GM18873 (cell line): Measurements from ENCODE around the gene CFAP52.
"Not testable (repeated sequence)": the region's sequence is repeated elsewhere in the genome, so short reads cannot be mapped to it uniquely, and the experiment has no call there.

Experiments used
- ATAC-seq: cut with Tn5 transposase; IDR thresholded peaks from one replicate; pipeline ENCODE4 v1.9.1; 2021; ENCODE audit warnings: mild to moderate bottlenecking, moderate library complexity, moderate number of reproducible peaks; ENCODE audit not compliant: unreplicated experiment, low FRiP score

The CFAP52 gene, protein sequence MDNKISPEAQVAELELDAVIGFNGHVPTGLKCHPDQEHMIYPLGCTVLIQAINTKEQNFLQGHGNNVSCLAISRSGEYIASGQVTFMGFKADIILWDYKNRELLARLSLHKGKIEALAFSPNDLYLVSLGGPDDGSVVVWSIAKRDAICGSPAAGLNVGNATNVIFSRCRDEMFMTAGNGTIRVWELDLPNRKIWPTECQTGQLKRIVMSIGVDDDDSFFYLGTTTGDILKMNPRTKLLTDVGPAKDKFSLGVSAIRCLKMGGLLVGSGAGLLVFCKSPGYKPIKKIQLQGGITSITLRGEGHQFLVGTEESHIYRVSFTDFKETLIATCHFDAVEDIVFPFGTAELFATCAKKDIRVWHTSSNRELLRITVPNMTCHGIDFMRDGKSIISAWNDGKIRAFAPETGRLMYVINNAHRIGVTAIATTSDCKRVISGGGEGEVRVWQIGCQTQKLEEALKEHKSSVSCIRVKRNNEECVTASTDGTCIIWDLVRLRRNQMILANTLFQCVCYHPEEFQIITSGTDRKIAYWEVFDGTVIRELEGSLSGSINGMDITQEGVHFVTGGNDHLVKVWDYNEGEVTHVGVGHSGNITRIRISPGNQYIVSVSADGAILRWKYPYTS

DNA sequence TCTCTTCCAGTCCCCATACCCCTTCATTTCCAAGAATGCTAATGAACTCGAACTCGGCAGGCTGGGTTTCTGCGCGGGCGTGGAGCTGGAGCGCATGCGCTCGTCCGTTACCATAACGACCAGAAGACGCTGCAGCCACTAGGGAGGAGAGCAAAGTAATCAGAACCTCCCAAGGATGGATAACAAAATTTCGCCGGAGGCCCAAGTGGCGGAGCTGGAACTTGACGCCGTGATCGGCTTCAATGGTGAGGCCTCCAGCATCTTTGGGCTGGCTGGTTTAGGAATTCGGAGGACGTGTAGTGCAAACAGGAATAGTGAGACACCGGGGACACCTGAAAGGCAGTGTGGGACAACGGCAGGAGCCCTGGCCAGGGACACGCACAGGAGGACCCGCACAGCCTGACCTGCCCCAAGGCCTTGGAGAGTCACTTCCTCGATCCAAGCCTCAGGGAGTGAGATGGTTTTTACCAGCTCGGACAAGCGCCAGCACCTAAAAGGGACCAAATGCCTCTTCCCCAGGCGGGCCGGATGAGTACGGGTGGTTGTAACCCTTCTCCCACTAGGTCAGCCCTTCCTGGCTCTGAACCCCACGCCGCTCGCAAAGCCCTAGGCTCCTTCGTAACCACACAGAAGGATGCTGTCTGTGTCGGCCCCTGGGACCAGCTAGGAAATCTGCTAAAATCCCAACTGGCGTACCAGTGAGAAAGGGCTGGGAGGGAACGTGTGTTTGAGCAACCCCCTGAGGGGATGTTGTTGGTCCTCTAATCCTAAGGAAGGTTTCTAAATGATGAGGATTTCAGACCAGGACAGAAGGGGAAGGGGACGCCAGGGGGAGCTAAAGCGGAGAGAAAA is at the start of gene CFAP52:
Gene CFAP52 (plus strand): TSS at position 122 of the 852 bp plus-strand sequence. CDS start 54 bp downstream, at position 176.
- no peak for ATAC-seq

DNA sequence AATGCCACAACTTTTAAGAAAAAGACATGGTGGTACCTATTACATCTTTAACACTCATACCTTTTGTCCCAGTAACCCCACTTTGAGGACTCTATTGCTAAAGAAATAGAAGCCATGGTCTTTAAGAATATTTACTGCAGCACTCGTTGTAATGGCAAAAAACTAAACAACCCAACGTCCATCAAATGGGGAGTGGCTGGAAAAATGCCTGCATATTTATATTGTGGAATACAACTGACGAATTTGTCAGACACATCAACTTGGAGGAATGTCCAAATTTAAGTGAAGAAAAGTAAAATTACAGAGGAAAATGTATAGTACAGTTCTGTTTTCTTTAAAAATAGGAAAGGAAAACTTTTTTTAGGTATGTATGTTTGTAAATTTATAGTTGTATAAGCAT is 48.7 kb upstream of the CFAP52 start:
- ATAC-seq = no peak

DNA sequence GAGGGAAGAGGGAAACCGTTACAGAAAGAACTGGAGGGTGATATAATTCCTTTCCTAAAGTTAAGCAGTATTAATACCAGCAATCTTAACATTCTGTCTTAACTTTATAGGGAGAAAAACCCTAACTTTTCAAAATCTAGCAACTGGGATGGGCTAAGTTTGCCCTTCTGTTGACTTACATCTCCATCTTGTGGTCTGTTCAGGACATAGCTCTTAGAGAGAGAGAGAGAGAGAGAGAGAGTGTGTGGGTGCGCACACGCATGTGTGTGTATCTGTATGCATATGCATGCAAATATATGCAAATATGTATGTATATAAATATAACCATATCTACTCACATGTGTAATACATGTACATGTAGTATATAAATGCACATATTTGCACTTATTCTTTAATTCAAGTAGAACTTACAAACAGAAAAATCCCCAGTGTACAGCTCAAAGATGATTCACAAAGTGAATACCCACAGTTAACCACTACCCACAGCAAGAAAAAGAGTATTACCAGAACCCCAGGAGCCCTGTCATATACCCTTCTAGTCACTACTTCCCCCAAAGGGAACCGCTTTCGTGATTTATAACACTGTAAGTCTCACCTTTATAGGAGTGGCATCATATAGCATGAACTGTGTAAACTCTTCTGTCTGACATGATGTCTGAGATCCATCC is 47.3 kb upstream of the CFAP52 start:
- ATAC-seq = no peak

DNA sequence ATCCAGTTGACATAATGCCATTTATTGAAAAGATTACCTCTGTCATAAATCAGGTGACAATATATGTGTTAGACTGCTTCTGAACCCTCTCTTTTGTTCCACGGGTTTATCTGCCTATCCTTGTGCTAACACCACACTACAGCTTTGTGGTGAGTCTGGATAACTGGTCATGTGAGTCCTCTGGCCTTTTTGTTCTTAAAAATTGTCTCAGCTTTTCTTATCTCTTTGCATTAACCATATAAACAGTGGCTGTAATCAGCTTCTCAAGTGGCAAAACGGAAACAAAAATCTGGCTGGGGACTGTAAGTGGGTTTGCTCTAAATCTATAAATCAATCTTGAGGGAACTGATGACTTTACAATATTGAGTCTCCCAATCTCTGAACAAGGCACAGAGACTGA is 45.4 kb upstream of the CFAP52 start:
- no peak for ATAC-seq

DNA sequence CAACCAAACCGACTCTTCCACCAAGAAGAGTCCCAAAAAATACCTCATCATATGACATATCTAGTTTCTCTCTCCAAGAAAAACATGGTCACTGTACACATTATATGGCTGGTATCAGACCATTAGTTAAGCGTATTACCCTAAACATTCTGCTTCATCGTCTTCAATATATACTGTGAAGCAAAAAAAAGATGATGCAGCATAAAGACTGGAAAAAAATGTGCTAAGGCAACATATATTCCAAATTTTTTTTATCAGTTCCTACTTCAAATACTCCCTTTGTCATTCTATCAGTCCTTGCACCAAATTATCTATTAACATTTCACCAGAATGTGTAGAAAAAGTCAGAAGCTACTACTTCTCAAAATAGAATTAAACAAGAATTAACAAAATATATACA is 43.7 kb upstream of the CFAP52 start:
- no peak for ATAC-seq

DNA sequence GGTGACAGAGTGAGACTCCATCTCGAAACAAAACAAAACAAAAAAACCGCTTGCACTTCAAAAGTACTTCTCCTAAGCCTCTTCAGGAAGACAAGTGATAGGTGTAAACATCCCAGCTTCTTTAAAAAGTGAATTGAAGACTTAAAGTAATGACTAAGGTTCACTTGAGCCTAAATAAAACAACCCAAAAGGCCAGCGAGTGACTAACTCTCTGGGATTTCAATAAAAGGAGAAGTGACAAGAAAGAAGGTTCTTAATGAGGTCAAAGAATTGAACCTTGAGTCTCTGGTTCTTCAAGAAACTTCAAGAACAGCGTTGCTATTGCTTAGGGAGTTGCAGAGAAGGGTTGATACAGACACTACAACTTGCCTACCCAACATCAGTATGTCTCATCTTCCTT is 43.0 kb upstream of the CFAP52 start:
- no peak for ATAC-seq

DNA sequence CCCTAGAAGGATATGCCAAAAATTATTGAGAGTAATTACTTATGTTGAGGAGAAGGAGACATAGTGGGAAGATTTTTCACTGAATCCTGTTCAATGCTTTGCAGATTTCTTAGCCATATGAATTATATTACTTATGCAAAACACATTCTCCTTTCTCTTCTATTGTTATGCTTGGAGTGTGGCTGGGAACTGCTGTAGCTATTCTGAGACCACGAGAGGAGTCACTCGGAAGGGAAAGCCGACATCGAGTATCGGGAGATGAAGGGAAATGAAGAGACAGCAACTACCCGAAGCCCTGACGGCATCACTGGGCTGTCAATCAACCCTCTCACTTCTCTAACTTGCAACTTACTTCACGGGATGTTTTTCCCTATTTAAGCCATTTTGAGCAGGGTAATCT is 40.4 kb upstream of the CFAP52 start:
- no peak for ATAC-seq

DNA sequence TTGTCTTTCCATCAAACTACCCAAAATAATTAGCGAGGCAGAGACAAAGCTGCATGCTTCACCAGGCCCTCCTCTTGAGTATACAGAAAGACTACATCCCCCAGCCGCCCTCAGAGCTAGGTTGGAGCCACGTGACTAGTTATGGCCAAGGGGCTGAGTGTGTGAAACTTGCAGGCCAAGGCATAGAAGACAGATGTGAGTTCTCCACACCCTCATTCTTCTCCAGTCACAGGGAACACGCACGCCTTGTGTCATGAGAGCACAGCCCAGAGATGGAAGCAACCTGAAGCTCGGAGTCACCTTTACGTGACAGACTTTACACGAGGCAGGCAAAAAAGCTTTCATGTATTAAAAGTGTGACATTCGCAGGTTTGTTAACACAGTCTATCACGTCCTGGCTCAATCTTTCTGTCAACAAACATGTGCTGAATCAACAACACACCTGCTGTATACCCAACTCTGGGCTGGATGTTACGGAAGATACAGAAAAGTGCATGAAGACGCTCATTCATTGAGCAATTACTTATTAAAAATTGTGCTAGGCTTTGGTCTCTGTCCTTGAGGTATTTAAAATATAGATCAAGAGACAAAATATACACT is 39.2 kb upstream of the CFAP52 start:
- no peak for ATAC-seq

DNA sequence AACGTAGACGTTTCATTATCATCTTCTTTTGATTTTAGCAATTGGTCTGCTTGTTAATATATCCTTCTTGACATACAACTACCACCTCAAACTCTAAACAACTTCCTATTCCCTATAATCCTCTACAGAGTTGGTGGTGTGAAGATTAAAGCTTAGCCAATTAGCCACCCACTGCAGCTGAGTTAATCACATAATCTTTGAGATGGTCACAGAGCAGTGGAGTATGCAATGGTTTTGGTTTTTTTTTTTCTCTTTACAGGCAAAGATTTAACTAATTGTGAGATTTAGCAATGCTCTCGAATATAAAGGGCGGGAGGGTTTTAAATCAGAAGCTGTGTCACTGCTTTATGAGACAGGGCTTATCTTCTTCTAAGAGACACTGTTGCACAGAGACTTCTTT is 37.8 kb upstream of the CFAP52 start:
- no peak for ATAC-seq

DNA sequence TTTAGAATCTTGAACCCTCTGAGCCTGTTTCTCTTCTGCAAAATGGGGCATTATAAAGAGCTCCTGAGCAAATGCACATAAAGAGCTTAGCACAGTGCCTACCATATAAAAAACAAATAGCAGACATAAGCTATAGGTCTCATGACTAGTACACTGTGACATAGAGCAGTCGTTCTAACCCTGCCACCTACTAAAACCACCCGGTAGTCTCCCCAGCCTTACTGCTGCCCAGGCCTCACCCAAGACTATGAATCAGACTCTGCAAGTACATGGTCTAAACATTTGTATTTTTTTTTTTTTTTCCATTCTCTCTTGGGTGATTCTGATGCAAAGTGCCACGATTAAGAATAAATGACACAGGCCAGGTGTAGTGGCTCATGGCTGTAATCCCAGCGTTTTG is 34.7 kb upstream of the CFAP52 start:
- no peak for ATAC-seq

DNA sequence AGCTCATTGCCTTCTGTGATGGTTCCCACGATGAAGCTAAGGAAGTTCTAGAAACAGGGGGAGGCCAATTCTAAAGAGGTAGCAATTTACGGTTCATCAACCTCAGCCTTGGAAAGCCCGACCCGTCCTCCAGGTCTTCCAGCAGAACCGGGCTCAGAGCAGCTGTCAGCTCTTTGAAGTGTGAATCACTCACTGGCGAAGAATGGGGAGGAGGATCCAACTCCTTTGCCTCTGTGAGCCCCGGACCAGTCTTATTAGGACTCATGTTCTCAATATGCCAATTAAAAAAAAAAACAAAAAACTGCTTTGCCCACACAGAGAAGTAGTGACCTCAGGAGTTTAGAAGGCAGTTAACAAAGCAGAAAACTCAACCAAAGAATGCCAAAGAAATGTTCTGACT is 32.2 kb upstream of the CFAP52 start:
- ATAC-seq = no peak

DNA sequence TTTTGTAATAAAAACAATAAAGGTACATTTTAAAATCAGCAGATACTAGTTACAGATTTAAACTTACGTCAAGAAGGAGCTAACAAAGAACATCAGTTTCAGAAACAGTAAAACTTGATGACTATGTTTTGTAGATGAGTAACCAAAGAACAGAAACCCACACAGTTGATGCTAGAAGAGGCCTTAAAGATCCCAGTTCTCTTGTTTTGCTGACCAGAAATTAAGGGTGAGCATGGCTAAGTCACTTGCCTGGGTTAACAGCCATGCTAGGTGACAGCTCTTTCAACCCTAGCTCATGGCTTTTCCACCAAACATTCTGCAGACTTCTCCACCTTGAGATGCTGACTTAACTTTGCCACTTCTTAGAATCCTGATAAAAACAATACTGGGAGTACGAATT is 27.2 kb upstream of the CFAP52 start:
- ATAC-seq = no peak

DNA sequence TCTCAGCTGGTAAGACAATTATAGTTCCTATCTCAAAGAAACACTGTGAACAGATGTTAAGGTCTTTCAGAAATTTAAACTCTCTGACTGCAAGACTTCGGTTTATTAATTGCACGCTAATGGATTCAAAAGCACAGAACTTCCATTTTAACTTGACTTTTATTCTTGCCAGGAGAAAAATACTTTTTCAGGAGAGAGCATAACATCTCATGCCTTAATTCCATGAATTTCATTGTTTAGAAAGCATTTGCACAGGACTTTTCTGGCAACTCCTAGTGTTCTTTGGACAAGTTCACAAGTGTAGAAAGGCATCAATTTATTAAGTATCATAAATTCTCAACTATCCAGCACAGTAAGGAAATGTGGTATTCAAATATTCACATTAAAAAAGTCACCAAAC is 23.3 kb upstream of the CFAP52 start:
- no peak for ATAC-seq

DNA sequence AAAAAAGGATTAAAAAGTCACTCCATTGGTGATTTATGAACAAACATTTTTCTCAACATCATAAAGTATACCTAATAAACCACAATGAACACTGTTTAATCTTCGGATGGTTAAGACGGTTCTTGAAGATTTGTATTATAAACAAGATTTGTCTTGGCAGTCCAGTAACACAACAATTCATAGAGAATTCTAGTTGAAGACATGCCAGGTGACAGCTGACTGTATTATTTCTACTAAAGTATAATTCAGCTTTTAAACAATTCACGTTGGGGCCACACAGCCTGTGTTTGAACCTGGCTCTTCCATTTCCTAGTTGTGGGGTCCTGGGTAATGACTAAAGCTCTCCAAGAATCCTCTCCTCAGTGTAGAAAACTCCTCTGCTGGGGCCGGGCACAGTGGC is 22.8 kb upstream of the CFAP52 start:
- ATAC-seq = no peak

DNA sequence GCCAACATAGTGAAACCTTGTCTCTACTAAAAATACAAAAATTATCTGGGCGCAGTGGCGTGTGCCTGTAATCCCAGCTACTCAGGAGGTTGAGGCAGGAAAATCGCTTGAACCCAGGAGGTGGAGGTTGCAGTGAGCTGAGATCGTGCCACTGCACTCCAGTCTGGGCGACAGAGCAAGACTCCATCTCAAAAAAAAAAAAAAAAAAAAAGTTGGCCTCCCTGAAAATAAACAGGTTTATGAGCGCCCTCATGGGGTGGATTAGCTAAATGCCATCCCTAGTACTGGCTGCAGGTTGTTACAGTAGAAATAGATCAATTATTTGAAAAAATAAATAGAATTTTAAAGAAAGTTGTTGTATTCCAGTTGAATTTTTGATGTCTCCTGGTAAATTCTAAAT is 21.7 kb upstream of the CFAP52 start:
- ATAC-seq = not testable (repeated sequence)

DNA sequence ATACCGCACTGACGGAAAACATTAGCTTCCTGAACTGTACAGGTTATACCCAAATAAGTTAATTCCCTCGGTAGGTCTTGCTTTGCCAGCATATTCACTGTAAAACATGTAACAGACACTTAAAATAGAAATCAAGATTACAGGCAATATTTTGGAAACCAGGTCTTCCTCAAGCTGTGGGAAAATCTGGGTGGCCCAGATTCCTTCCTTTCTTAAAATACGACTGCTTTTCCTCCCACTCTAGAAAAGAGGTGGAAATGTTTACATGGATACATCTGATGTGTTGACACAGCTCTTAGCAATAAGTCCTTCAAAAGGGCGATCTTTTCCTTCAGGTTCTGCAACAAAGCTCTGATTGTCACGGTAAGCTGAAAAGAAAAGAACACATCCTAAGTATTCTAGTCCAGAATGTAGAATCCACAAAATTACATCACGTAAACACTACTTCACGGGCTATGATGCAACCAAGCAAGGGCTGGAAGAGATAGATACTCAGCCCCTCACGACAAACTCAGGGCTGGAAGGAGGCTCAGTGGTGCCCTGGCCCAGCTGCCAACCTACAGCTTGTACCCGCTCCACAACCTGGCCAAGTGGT is 19.2 kb upstream of the CFAP52 start:
- no peak for ATAC-seq

DNA sequence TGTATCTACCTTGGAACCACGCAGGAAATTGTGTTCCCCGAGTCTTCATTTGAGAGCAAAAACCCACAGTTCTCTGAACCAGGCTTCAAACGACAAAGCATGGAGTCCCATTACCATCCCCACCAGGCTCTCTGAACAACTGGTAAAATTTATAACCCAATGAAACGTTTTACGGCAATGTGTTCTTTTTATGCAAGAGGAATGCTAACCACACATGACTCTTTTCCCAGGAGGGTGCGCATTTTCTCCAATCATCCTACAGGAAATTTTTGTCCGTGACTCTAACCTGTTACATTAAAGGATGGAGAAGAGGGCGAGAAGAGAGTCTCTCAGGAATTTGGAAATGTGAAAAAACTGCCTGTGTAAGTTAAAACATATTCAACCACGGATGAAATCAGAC is 18.6 kb upstream of the CFAP52 start:
- ATAC-seq = no peak

DNA sequence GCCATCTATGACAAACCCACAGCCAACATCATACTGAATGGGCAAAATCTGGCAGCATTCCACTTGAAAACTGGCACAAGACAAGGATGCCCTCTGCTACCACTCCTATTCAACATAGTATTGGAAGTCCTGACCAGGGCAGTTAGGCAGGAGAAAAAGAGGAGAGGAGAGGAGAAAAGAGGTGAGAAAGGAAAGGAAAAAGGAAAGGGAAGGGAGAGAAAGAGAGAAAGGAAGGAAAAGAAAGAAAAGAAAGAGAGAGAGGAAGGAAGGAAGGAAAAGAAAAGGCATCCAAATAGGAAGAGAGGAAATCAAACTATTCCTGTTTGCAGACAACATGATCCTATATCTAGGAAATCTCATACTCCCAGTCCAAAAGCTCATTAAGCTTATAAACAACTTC is 12.3 kb upstream of the CFAP52 start:
- no peak for ATAC-seq

DNA sequence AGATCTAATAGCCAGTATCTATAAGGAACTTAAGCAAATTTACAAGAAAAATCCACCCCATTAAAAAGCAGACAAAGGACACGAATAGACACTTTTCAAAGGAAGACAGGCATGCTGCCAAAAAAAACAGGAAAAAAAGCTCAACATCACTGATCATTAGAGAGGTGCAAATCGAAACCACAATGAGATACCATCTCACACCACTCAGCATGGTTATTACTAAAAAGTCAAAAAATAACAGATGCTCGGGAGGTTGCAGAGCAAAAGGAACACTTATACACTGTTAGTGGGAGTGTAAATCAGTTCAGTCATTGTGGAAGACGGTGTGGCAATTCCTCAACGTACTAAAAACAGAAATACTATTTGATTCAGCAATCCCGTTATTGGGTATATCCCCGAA is 10.4 kb upstream of the CFAP52 start:
- no peak for ATAC-seq

DNA sequence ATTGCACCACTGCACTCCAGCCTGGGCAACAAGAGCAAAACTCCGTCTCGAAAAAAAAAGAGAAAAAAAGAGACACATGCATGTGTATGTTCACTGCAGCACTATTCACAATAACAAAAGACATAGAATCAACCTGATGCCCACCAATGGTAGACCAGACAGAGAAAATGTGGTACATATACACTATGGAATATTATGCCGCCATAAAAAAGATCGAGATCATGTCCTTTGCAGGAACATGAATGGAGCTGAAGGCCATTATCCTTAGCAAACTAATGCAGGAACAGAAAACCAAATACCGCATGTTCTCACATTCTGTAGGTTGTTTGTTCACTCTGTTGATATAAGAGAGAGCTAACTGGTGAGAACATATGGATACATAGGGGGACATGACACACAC is 9.7 kb upstream of the CFAP52 start:
- ATAC-seq = not testable (repeated sequence)
